BJ (cell line): ENCODE measurements around the gene GPR12. TPM values are rescaled to one million over a fixed set of nuclear protein-coding genes. Genes with fewer than 3 reads are reported as not detected.

ENCODE experiments used
- CTCF ChIA-PET: fragments of 350-600 bp; formaldehyde crosslinking; extraction: SDS; loops from one replicate; lab custom pipeline; 2021; ENCODE audit warnings: antibody characterized with exemption, inconsistent platforms; lab: Yijun Ruan, JAX
- POLR2A ChIA-PET: fragments of 300-600 bp; sonication (Branson Sonifier 250); formaldehyde crosslinking; extraction: SDS; loops from one replicate; lab custom pipeline; 2021; ENCODE audit warnings: antibody characterized with exemption; lab: Charles Lee
- DNase-seq: peaks from one replicate; pipeline ENCODE4 v3.0.0-alpha.2; 2011; ENCODE audit warnings: low read depth
- H3K27me3 ChIP-seq: 2 replicates; pipeline ENCODE4 v1.6.0; 2011; ENCODE audit warnings: low read length; ENCODE audit not compliant: control insufficient read depth, insufficient read depth
- H3K36me3 ChIP-seq: 2 replicates; pipeline ENCODE4 v1.5.1; 2011; ENCODE audit warnings: low read length; ENCODE audit not compliant: control insufficient read depth, insufficient read depth
- H3K4me3 ChIP-seq: 2 replicates; pipeline ENCODE4 v1.5.1; 2011; ENCODE audit warnings: low read depth, mild to moderate bottlenecking, control low read depth, low read length
- CTCF ChIP-seq: IDR thresholded peaks from 2 replicates; pipeline ENCODE4 v1.5.1; 2011; ENCODE audit warnings: low read depth, mild to moderate bottlenecking, control low read depth, inconsistent platforms, low read length, moderate library complexity; ENCODE audit not compliant: insufficient read depth
- polyA plus RNA-seq: library from polyadenylated mRNA; depleted of rRNA; stranded (reverse); fragments of >200 nt; gene quantifications from 2 replicates; pipeline ENCODE4 v1.2.3, GENCODE V29; 2011

The GPR12 gene
- polyA plus RNA-seq, 1 experiment = not detected

- no peak for TF ChIP-seq CTCF
- H3K36me3 ChIP-seq = no peaks in the 10 kb centered on the region
- CTCF ChIA-PET = no interaction called here
- POLR2A ChIA-PET = no interaction called here
- no peak overlapping the region for H3K4me3 ChIP-seq
- no peak for DNase-seq
- no peaks in the 10 kb centered on the region for H3K27me3 ChIP-seq
These were observed 18.7 kb upstream of the GPR12 start for GRCh38 chr13:26779321-26779720.

- Histone ChIP-seq H3K36me3 (no peaks in the 10 kb centered on the region), H3K4me3 (no peak overlapping the region), H3K27me3 (no peaks in the 10 kb centered on the region)
- ChIA-PET CTCF (no interaction called here), POLR2A (no interaction called here)
- no peak for DNase-seq
- no peak for TF ChIP-seq CTCF
These were observed 11.9 kb upstream of the GPR12 start for GRCh38 chr13:26772531-26772930.

GRCh38 chr13:26771796-26772195 is 11.2 kb upstream of the GPR12 start:
- H3K27me3 ChIP-seq = no peaks in the 10 kb centered on the region
- no peaks in the 10 kb centered on the region for H3K36me3 ChIP-seq
- ChIA-PET POLR2A (no interaction called here), CTCF (no interaction called here)
- H3K4me3 ChIP-seq = no peak overlapping the region
- no peak for TF ChIP-seq CTCF
- no peak for DNase-seq

GRCh38 chr13:26762745-26763345 is 2.3 kb upstream of the GPR12 start:
- peaks cover 25% of the 10 kb centered on the region for H3K27me3 ChIP-seq
- DNase-seq = no peak
- no peak for TF ChIP-seq CTCF
- ChIA-PET POLR2A (no interaction called here), CTCF (no interaction called here)
- no peak overlapping the region for H3K4me3 ChIP-seq
- H3K36me3 ChIP-seq = no peaks in the 10 kb centered on the region

- no peak for DNase-seq
- no peak for TF ChIP-seq CTCF
- H3K36me3 ChIP-seq = no peaks in the 10 kb centered on the region
- no peak overlapping the region for H3K4me3 ChIP-seq
- ChIA-PET POLR2A (interaction anchor here (0.7 kb wide), 1 partner anchor 113 kb away, joined by 3 read pairs; no protein-coding TSS in a partner anchor), CTCF (no interaction called here)
- peaks cover 25% of the 10 kb centered on the region for H3K27me3 ChIP-seq
These were observed 421 bp upstream of the GPR12 start for GRCh38 chr13:26760832-26761582.
